Choroid plexus epithelial cell (primary cell): ENCODE data around the gene SPATS2.
"Not testable (repeated sequence)": the region's sequence is repeated elsewhere in the genome, so short reads cannot be mapped to it uniquely, and the experiment has no call there.

Experiments
- DNase-seq: peaks from one replicate; pipeline ENCODE4 v3.0.0-alpha.2; 2010; ENCODE audit warnings: low read depth
- H3K4me3 ChIP-seq: 2 replicates; pipeline ENCODE4 v1.5.1; 2011; ENCODE audit warnings: low read depth, mild to moderate bottlenecking, control low read depth, low read length, moderate library complexity
- CTCF ChIP-seq: conservative IDR thresholded peaks from 2 replicates; pipeline ENCODE4 v1.5.1; 2011; ENCODE audit warnings: low read depth, mild to moderate bottlenecking, control low read depth, inconsistent platforms, low read length, moderate library complexity

SPATS2 gene

GRCh38 chr12:49525942-49526341 lies 158.7 kb downstream of the SPATS2 start:
- no peak for TF ChIP-seq CTCF
- no peak for DNase-seq
- no peak overlapping the region for H3K4me3 ChIP-seq

DNA sequence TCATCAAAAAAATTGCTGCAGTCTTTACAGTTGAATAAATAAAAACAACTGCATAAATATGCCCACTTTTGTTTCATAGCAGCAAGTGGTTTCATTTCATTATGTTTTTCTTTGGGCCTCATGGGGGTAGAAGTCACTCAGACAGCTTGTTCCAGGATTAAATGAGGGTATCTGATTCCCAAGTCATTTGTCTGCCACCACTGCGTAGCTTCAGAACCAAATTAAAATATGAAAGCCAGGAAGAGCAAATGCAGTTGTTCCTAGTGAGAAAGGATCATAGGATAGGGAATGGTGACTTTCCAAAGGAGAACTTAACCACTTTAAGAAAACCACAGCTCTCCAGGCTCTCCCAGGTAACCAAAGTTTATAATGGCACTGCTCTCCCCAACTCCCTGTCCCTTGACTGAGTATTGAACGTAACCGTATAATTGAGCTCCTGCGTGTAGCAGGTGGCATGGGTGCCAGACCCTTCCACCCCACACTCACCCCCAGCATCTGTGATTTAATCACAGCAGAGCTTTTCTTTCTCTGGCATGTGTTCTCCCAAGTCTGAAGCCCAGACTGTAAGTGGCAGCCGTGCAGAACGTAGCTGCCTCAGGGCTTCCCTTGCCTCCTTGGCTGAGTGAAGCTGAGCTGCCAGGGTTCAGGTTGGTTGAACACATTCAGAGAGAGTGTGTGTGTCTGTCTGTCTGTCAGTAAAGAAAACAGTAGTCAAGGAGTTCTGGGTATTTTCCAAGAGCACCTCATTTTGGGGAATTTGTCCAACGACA lies 160.3 kb downstream of the SPATS2 start:
- H3K4me3 ChIP-seq = no peak overlapping the region

DNA sequence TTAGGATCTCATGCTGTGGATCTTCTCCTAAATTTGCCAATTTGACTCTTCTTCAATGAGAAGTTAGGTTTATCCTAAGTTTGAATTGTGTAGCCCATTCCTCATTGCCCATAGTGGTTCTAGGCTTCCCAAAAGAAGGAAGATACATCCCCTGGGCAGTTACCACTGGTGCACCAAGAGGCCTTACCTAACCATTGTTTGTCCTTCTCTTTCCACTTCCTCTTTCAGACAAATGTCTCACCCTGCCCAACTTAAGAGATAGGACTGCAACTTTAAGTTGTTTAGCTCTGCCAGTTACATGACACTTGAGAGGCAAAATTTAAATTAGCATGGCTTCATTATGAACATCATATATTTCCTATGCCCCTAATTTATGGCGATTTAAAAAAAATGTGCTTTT lies 162.2 kb downstream of the SPATS2 start:
- no peak overlapping the region for H3K4me3 ChIP-seq
- no peak for DNase-seq
- TF ChIP-seq CTCF = no peak

More for the DNA sequence above, 160.3 kb downstream of the SPATS2 start:
- TF ChIP-seq CTCF = no peak
- DNase-seq = no peak

DNA sequence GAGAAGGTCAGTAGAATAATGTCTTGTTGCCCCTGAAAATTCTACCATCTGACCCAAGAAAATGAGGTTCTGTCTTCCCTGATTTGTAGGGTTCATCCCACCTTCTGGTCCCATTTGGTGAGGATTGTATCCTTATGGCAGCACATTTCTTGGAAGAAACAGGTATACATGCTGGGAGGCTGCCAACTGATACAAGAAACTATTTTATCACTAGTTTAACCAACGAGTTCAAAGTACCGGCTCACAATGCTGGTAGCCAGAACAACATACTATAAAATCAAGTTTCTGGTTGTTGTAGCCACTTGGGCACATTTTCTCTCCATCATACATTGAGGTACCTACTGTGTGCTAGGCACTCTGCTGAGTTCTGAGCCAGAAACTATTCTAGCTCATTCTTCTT lies 164.5 kb downstream of the SPATS2 start:
- no peak for TF ChIP-seq CTCF
- H3K4me3 ChIP-seq = no peak overlapping the region
- DNase-seq = no peak

GRCh38 chr12:49533331-49533730 lies 166.1 kb downstream of the SPATS2 start:
- no peak for DNase-seq
- TF ChIP-seq CTCF = no peak
- no peak overlapping the region for H3K4me3 ChIP-seq

GRCh38 chr12:49534122-49534521 lies 166.9 kb downstream of the SPATS2 start:
- not testable (repeated sequence) for DNase-seq, H3K4me3 ChIP-seq

GRCh38 chr12:49534731-49535278 lies 167.5 kb downstream of the SPATS2 start:
- no peak for TF ChIP-seq CTCF
- no peak overlapping the region for H3K4me3 ChIP-seq
- DNase-seq = no peak
